GM12878 (cell line): Measurements from ENCODE around the gene RASL10A. TPM values are rescaled to one million over a fixed set of nuclear protein-coding genes. Genes with fewer than 3 reads are reported as not detected.

ENCODE experiments used
- ATAC-seq: fragments of 200-7000 bp; cut with Tn5 transposase; 3 replicates; pipeline ENCODE4 v1.9.1; 2020; ENCODE audit warnings: mild to moderate bottlenecking, moderate library complexity
- BruUV-seq: library from RNA; stranded (reverse); fragments of 400-500 nt; replicated peaks from 2 replicates; lab custom pipeline; 2021; lab: Mats Ljungman, UMichigan
- CTCF ChIA-PET: fragments of 300-600 bp; sonication (Branson Sonifier 250); formaldehyde crosslinking; extraction: SDS; loops from one replicate; lab custom pipeline; 2021; ENCODE audit warnings: inconsistent platforms; lab: Yijun Ruan, JAX
- POLR2A ChIA-PET: fragments of 350-600 bp; formaldehyde crosslinking; extraction: SDS; loops from one replicate; lab custom pipeline; 2021; ENCODE audit warnings: inconsistent platforms; lab: Charles Lee
- RAD21 ChIA-PET: fragments of 300-600 bp; sonication (Branson Sonifier 250); formaldehyde crosslinking; loops from one replicate; lab custom pipeline; 2023; ENCODE audit warnings: antibody characterized with exemption; ENCODE audit not compliant: unreplicated experiment; lab: Charles Lee
- SMC1A ChIA-PET: fragments of 300-600 bp; sonication (Branson Sonifier 250); formaldehyde crosslinking; loops from one replicate; lab custom pipeline; 2023; ENCODE audit not compliant: unreplicated experiment, uncharacterized antibody; lab: Charles Lee
- DNase-seq: peaks from one replicate; pipeline ENCODE4 v3.0.0-alpha.2; 2011; ENCODE audit warnings: low read depth, low spot score
- FAIRE-seq: peaks from 3 replicates; lab custom pipeline; 2011; peaks lifted over from hg19 to GRCh38; lab: Jason Lieb, UNC
- H2AFZ ChIP-seq: 2 replicates; pipeline ENCODE4 v1.6.0; 2011; ENCODE audit warnings: low read depth, low read length, control low read depth; ENCODE audit not compliant: control insufficient read depth
- H3K27ac ChIP-seq: 2 replicates; pipeline ENCODE4 v1.5.1; 2011; ENCODE audit warnings: control low read depth; ENCODE audit not compliant: control insufficient read depth, insufficient read depth
- H3K27me3 ChIP-seq, 2 experiments: replicated peaks in 1 of 2; 2 replicates each; pipeline versions ENCODE4 v1.6.0 to v1.6.1; 2011; ENCODE audit warnings: low read length in 1 of 2; ENCODE audit not compliant: control insufficient read depth in 2 of 2, insufficient read depth in 2 of 2
- H3K36me3 ChIP-seq, 2 experiments: 2 replicates each; pipeline ENCODE4 v1.5.1; 2011; ENCODE audit warnings: low read length in 1 of 2; ENCODE audit not compliant: control insufficient read depth in 2 of 2, insufficient read depth in 2 of 2
- H3K4me1 ChIP-seq: 2 replicates; pipeline ENCODE4 v1.6.1; 2011; ENCODE audit warnings: mild to moderate bottlenecking, low read length, moderate library complexity, mixed read lengths; ENCODE audit not compliant: control insufficient read depth, insufficient read depth
- H3K4me2 ChIP-seq: 2 replicates; pipeline ENCODE4 v1.6.0; 2011; ENCODE audit warnings: control low read depth; ENCODE audit not compliant: control insufficient read depth, insufficient read depth
- H3K4me3 ChIP-seq: fragments of 200-600 bp; sonication (generic); 2 replicates; pipeline ENCODE4 v1.5.1; 2016
- H3K79me2 ChIP-seq: 2 replicates; pipeline ENCODE4 v1.6.0; 2011; ENCODE audit warnings: low read length; ENCODE audit not compliant: control insufficient read depth, insufficient read depth
- H3K9ac ChIP-seq: 2 replicates; pipeline ENCODE4 v1.8.0; 2011; ENCODE audit warnings: low read length, control low read depth, mixed read lengths; ENCODE audit not compliant: control insufficient read depth, insufficient read depth
- H3K9me3 ChIP-seq: replicated peaks from 3 replicates; pipeline ENCODE4 v1.5.1; 2011; ENCODE audit warnings: mild to moderate bottlenecking, low read length; ENCODE audit not compliant: control insufficient read depth, insufficient read depth
- H4K20me1 ChIP-seq: 2 replicates; pipeline ENCODE4 v1.6.0; 2011; ENCODE audit not compliant: control insufficient read depth, insufficient read depth
- BRCA1 ChIP-seq: IDR thresholded peaks from 2 replicates; pipeline ENCODE4 v1.6.1; 2011; ENCODE audit warnings: low read depth, low read length, improper control_type of control experiment
- NFYB ChIP-seq: IDR thresholded peaks from 2 replicates; pipeline ENCODE4 v1.6.1; 2011; ENCODE audit warnings: low read depth, mild to moderate bottlenecking, low read length, improper control_type of control experiment, moderate library complexity; ENCODE audit not compliant: insufficient read depth
- POLR2AphosphoS2 ChIP-seq: IDR thresholded peaks from 2 replicates; pipeline ENCODE4 v1.6.1; 2011; ENCODE audit warnings: low read depth, mild to moderate bottlenecking, low read length, improper control_type of control experiment, moderate library complexity
- WGBS: methylation state at CpG from one replicate; pipeline ENCODE4 v1.1.6; 2016; ENCODE audit warnings: low lambda C conversion rate; ENCODE audit not compliant: insufficient replicate concordance, insufficient coverage; ENCODE audit errors: missing lambda C conversion rate; 5-methylcytosine and 5-hydroxymethylcytosine counted together
- in situ Hi-C: fragments of 300-500 bp; cut with MboI; formaldehyde crosslinking; loops from 9 replicates; pipeline ENCODE4 v1.14.3; 2018; ENCODE audit warnings: mixed read lengths
- intact Hi-C: fragments of 100-400 bp; cut with micrococcal nuclease; formaldehyde crosslinking; loops from one replicate; pipeline ENCODE4 v1.14.2; 2022; ENCODE audit not compliant: unreplicated experiment
- polyA plus RNA-seq, 11 experiments: library from polyadenylated mRNA; depleted of rRNA in 4 of 11; unstranded in 6 of 11; stranded (reverse) in 5 of 11; fragments of >200 nt; fragmentation: Nextera tagmentation in 4 of 11; fragmentation: Illumina TruSeq in 1 of 11; extraction: Ambion mirVana in 4 of 11; extraction: Trizol in 1 of 11; gene quantifications; 1 replicate in 1 of 11; 2 replicates in 10 of 11; pipeline versions ENCODE4 v1.2.1 to v1.2.3, GENCODE V29; 2011 to 2016; ENCODE audit warnings: inconsistent platforms in 2 of 11, missing spikeins in 2 of 11, low read depth in 1 of 11
- total RNA-seq, 4 experiments: library from RNA; depleted of rRNA in 3 of 4; stranded (reverse); fragments of >200 nt in 3 of 4; fragmentation: Illumina TruSeq in 1 of 4; extraction: Trizol in 1 of 4; gene quantifications; 2 replicates each; pipeline versions ENCODE4 v1.2.1 to v1.2.3, GENCODE V29; 2013 to 2021
- TF ChIP-seq, protein P1 (sequence below): IDR thresholded peaks from 2 replicates; pipeline ENCODE4 v1.6.1; 2011; ENCODE audit warnings: low read depth, low read length, improper control_type of control experiment, borderline replicate concordance
- TF ChIP-seq, protein P2 (sequence below), 3 experiments: IDR thresholded peaks in 2 of 3; conservative IDR thresholded peaks in 1 of 3; 2 replicates each; pipeline ENCODE4 v1.5.1; 2011; ENCODE audit warnings: low read depth in 3 of 3, low read length in 3 of 3, mild to moderate bottlenecking in 3 of 3, control low read depth in 2 of 3, moderate library complexity in 2 of 3, inconsistent platforms in 1 of 3, mixed read lengths in 1 of 3; ENCODE audit not compliant: control insufficient read depth in 2 of 3, insufficient read depth in 1 of 3; ENCODE audit errors: extremely low read depth in 1 of 3
- TF ChIP-seq, protein P3 (sequence below): fragments of 450-650 bp; IDR thresholded peaks from 2 replicates; pipeline ENCODE4 v1.6.1; 2017; ENCODE audit warnings: mild to moderate bottlenecking, moderate library complexity
- TF ChIP-seq, protein P4 (sequence below): fragments of 450-650 bp; conservative IDR thresholded peaks from 2 replicates; pipeline ENCODE4 v1.6.1; 2017; ENCODE audit warnings: mild to moderate bottlenecking, moderate library complexity

Gene RASL10A
- total and polyA plus RNA-seq, 10 of the 15 experiments (the other 5 are each of a cell fraction or from before 2014, with no cell fraction given): 0.12 to 0.46 (median 0.21) TPM; not detected in 6

DNA sequence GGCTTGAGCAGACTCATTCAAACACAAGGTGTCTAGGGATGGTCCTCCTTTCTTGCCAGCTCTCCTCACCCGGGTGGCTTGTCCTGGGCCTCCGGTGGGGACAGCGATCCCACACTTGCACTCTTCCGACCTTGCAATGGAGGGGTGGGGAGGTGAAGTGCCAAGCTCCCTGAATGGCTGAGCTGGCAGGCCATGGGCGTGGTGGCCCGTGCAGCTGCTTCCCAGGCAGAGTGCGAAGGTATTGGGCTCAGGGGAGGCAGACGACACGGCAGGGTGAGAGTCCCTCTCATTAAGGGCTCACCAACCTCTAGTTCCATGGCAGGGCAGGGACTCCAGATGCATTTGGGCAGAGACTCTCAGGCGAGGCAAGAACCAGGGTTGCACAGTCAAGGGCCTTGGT, 11.0 kb upstream of the RASL10A start:
- H3K27me3 ChIP-seq: no peaks in the 10 kb centered on the region
- no peak overlapping the region for H3K4me3 ChIP-seq
- H2AFZ ChIP-seq: no peak overlapping the region
- H3K79me2 ChIP-seq: no peaks in the 10 kb centered on the region
- ChIA-PET POLR2A (no interaction called here), CTCF (no interaction called here), SMC1A (no interaction called here), RAD21 (no interaction called here)
- H3K4me1 ChIP-seq: no peaks in the 10 kb centered on the region
- no peak for ATAC-seq
- no peaks in the 10 kb centered on the region for H4K20me1 ChIP-seq
- TF ChIP-seq, protein P1, sequence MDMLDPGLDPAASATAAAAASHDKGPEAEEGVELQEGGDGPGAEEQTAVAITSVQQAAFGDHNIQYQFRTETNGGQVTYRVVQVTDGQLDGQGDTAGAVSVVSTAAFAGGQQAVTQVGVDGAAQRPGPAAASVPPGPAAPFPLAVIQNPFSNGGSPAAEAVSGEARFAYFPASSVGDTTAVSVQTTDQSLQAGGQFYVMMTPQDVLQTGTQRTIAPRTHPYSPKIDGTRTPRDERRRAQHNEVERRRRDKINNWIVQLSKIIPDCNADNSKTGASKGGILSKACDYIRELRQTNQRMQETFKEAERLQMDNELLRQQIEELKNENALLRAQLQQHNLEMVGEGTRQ: no peak
- TF ChIP-seq, protein P2, sequence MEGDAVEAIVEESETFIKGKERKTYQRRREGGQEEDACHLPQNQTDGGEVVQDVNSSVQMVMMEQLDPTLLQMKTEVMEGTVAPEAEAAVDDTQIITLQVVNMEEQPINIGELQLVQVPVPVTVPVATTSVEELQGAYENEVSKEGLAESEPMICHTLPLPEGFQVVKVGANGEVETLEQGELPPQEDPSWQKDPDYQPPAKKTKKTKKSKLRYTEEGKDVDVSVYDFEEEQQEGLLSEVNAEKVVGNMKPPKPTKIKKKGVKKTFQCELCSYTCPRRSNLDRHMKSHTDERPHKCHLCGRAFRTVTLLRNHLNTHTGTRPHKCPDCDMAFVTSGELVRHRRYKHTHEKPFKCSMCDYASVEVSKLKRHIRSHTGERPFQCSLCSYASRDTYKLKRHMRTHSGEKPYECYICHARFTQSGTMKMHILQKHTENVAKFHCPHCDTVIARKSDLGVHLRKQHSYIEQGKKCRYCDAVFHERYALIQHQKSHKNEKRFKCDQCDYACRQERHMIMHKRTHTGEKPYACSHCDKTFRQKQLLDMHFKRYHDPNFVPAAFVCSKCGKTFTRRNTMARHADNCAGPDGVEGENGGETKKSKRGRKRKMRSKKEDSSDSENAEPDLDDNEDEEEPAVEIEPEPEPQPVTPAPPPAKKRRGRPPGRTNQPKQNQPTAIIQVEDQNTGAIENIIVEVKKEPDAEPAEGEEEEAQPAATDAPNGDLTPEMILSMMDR (IDR thresholded peaks at IDR 0.05 in 2 of 3, conservative IDR thresholded peaks at IDR 0.05 in 1 of 3; ENCODE audit: control insufficient read depth in 2 of 3, extremely low read depth in 1 of 3, insufficient read depth in 1 of 3, low read depth in 3 of 3, low read length in 3 of 3): no peak
- TF ChIP-seq, protein P3, sequence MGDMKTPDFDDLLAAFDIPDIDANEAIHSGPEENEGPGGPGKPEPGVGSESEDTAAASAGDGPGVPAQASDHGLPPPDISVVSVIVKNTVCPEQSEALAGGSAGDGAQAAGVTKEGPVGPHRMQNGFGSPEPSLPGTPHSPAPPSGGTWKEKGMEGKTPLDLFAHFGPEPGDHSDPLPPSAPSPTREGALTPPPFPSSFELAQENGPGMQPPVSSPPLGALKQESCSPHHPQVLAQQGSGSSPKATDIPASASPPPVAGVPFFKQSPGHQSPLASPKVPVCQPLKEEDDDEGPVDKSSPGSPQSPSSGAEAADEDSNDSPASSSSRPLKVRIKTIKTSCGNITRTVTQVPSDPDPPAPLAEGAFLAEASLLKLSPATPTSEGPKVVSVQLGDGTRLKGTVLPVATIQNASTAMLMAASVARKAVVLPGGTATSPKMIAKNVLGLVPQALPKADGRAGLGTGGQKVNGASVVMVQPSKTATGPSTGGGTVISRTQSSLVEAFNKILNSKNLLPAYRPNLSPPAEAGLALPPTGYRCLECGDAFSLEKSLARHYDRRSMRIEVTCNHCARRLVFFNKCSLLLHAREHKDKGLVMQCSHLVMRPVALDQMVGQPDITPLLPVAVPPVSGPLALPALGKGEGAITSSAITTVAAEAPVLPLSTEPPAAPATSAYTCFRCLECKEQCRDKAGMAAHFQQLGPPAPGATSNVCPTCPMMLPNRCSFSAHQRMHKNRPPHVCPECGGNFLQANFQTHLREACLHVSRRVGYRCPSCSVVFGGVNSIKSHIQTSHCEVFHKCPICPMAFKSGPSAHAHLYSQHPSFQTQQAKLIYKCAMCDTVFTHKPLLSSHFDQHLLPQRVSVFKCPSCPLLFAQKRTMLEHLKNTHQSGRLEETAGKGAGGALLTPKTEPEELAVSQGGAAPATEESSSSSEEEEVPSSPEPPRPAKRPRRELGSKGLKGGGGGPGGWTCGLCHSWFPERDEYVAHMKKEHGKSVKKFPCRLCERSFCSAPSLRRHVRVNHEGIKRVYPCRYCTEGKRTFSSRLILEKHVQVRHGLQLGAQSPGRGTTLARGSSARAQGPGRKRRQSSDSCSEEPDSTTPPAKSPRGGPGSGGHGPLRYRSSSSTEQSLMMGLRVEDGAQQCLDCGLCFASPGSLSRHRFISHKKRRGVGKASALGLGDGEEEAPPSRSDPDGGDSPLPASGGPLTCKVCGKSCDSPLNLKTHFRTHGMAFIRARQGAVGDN: no peak
- TF ChIP-seq BRCA1: no peak
- TF ChIP-seq, protein P4, sequence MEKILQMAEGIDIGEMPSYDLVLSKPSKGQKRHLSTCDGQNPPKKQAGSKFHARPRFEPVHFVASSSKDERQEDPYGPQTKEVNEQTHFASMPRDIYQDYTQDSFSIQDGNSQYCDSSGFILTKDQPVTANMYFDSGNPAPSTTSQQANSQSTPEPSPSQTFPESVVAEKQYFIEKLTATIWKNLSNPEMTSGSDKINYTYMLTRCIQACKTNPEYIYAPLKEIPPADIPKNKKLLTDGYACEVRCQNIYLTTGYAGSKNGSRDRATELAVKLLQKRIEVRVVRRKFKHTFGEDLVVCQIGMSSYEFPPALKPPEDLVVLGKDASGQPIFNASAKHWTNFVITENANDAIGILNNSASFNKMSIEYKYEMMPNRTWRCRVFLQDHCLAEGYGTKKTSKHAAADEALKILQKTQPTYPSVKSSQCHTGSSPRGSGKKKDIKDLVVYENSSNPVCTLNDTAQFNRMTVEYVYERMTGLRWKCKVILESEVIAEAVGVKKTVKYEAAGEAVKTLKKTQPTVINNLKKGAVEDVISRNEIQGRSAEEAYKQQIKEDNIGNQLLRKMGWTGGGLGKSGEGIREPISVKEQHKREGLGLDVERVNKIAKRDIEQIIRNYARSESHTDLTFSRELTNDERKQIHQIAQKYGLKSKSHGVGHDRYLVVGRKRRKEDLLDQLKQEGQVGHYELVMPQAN: no peak
- TF ChIP-seq NFYB: no peak
- TF ChIP-seq POLR2AphosphoS2: no peak
- TF ChIP-seq, all 136 proteins: peak for 0
- DNase-seq: no peak
- H3K9ac ChIP-seq: no peak overlapping the region
- H3K27ac ChIP-seq: no peak overlapping the region
- no peak overlapping the region for H3K4me2 ChIP-seq
- no TSS peak for BruUV-seq
- H3K9me3 ChIP-seq: no peaks in the 10 kb centered on the region
- peaks cover 5 to 41% of the 10 kb centered on the region in 2 experiments; a peak in 3 of 4 replicates for H3K36me3 ChIP-seq
- WGBS: 88% methylated on average over 10 of the region's 10 CpGs
- FAIRE-seq: no peak
- intact Hi-C loops: no loop called here
- in situ Hi-C loops: no loop called here
